GM19463 (cell line): ENCODE results near the gene TSPAN14.
"Not testable (repeated sequence)": the region's sequence is repeated elsewhere in the genome, so short reads cannot be mapped to it uniquely, and the experiment has no call there.

Experiments
- ATAC-seq: cut with Tn5 transposase; IDR thresholded peaks from one replicate; pipeline ENCODE4 v1.9.1; 2021; ENCODE audit warnings: mild to moderate bottlenecking, moderate library complexity; ENCODE audit not compliant: unreplicated experiment

The TSPAN14 gene

DNA sequence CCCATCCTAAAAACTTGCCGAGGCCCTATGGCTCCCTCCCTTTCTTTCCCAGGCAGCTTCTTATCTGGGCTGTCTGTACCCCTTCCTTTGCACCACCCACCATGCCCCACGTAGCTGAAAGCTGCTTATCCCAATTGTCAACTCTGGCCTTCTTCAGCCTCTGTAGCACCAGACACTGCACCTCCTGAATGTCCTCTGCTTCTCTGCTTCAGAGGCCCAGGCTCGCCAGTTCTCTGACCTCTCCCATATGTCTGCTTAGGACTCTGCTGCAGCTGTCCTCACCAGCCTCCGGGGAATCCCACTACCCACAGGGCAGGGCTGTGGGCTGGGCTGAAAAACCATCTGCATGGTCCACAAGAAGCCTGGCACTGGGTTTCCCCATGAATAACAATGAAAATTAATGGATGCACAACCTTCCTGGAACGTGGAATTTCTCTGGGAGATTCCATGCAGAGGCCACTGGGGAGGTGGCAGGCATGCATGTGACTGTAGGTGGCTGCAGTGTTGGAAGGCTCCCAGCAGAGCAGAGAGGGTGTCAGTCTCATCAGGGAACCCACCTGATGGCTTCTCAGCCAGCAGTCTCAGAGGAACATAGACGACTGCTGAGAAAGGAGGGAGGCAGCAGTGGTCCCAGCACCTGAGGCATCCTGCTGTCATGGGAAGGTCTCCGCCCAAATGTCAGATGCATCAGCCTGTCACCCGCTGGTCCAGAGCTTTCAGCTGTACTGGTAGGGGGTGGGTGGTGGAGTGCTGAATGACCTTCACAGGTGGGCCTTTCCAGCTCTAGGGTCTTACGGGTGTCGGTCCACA is 66.8 kb downstream of the TSPAN14 start:
- ATAC-seq: peak; percentile 33

DNA sequence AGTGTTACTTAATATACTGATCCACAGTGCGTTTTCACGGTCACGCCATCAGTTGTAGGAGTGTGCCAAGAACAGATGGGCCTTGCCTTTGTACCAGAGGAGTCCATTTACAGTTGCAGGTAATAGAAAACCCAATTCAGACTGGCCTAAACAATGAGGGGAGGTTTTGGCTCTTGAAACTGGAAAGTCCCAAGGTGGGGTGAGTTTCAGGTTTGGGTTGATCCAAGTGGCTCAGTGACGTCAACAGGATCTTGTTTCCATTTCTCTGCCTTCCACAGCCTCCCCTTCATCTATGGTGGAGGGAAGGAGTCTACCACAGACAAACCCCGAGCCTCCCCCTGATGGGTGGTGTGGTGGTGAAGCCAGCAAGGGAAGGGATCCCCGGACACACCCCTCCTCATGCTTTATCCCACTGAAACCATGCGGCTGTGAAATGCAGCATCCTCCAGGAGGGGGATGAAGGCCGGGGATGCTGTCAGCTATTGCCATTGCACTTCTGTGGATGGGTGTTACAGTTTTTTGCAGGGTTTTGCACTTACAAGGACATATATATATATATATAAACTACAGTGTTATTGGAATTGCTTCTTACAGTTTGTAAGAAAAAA is 68.8 kb downstream of the TSPAN14 start:
- peak; percentile 43 for ATAC-seq

DNA sequence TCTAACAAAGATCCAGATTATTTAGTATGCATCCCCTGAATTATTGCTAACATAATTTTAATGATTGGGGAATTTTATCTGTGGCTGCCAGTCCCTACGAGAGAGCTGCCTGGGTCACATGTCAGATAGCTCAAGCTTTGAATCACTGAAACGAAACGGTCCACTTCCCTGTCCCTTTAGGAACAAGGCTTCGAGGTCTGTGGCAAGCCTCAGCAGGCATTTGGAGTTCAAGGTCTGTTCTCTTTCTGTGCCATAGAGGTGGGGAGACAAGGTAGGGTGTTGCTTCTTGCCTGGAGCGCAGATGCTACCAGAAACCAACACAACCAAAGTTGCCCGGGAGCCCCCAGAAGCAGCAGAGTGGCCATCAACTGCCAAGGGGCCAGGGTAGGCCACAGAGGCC is 69.7 kb downstream of the TSPAN14 start:
- ATAC-seq: no peak

DNA sequence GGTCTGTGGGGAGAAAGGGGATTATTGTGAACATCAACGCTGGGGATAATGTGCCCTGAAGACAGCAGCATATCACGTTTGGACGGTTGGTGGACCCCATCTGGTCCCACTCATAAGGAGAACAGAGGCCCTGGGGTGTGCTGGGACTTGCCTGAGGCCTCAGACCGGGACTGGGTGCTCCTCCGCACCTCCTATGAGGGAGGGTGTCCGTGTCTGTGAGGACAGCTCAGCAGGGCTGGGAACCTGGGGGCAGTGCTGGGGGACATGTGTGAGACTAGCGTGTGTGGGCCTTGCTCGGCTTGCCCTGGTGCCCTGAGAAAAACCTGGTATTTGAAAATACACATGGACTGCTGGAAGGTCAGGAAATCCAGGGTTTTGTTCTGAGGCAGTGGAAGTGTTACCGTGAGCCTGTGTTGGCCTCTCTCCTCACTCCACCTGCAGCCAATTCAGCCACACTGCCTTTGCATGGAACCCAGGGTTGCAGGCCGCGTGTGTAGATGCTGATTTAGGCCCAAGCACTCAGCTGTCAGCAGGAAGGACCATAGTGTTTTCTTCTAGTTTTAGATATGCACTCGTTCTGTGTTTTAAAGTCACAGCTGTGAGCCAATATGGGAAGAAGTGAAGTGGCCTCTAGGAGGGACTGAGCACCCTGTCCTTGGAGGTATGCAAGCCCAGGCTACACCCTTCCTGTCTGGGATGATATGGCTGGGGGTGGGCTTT is 70.2 kb downstream of the TSPAN14 start:
- no peak for ATAC-seq

DNA sequence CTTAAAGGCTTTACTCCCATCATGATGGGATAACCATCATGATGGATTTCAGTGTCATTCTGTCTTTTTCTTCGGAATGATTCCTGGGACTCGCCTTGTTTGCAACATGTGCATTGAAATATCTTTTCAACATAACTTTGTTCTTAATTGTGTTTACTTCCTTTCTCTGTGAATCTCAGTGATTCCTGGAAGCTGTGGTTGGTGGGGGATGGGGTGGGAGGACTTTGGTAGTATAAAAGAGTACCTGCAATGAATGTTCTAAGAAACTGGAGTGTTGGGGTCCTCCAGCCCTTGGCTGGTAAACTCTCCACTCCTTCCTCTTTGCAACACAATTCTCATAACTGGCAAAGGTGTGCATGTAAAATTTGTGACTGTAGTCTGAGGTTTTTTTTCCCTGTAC is 72.1 kb downstream of the TSPAN14 start:
- no peak for ATAC-seq

DNA sequence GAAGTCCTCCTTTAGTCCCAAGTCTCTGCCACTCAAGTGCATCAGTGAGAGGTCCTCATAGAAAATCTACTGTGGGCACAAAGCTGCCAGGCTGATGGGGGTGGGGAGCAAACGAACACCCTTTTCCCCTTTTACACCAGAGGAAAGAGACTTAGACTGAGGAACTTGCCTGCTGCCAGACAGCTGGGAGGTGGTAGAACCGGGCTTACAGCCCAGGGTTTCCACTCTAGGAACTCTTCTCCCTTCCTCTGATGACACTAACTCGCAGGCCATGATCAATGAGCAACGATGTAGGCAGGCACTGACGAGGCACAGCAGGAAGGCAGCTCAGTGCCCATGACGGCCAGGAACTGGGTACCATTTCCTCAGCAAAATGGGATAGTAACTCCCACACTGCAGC is 72.6 kb downstream of the TSPAN14 start:
- ATAC-seq: no peak

DNA sequence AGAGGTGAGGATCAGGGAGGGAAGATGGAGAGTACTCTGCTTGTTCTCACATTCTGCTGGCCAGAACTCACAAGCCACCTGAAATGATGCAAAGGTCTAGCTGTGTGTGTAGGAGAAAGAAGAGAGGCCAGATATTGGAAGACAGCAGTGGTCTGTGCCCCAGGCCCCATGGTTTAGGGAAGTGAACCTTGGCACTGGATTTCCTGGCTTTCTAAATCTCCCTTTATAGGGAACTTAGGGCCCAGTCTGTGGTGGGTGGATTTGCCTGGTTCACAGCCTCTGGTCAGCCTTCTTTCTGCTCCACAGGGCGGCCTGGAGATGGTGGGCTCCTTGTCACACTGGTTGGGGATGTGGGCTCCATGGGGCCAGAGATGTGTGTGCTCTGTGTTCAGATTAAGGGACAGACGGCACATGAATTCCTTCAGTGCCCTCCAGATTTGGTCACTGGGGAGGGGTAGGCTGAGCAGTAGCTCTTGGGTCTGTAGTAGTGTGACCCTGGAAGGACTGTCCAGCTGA is 74.1 kb downstream of the TSPAN14 start:
- no peak for ATAC-seq

DNA sequence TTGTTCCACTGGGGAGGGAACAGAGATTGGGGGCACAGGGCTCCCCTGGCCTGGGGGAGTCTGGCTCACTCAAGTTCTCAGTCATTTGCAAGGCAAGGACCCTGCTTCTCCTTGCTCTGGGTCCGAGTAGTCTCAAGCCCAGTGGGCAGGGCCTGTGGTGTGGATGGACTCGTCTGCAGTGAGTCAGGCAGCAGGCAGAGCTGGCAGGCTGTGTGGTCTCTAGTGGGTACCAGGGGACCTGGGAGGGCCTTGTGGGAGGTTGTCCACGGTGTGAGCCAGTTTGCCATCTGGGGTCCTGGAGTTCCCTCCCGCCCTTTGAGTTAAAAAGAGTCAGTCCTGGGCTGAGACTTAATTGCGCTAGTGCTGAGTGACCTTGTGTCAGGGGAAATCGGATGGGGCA is 74.8 kb downstream of the TSPAN14 start:
- ATAC-seq: no peak

DNA sequence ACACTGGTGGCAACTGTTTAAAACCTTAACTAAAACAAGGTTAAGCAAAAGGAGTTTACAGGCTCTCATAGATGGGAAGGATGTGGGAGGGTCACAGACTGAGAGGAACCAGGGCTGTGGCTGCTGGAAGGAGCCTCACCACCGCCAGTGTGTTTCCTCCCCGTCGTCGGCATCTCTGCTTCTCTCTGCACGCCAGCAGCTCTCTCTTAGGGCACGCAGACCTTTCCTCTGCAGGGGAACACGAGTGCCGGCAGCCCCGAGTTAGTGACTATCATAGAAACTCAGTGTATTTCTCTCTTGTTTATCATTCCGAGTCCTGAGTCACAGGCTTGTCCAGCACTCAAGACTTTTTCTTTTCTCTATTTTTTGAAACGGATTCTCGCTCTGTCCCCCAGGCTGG is 75.5 kb downstream of the TSPAN14 start:
- no peak for ATAC-seq

DNA sequence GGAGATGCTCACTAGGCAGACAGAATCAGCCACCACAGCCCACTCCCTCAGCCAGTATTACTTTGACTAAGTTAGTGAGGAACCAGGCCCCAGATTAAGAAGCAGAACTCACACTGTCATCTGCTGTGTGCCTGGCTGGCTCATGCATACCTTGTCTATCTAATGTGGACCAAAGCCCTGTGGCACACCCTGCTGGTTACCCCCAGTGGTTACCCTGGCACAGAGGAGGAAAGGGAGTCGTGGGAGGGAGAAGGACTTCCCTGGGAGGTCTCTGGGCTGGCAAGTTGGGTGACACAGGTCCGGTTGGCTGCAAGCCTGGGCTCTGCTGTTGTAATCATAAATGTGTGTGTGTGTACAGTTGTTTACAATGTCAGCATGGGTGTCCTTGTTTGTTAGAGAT is 76.1 kb downstream of the TSPAN14 start:
- ATAC-seq: peak; percentile 71

DNA sequence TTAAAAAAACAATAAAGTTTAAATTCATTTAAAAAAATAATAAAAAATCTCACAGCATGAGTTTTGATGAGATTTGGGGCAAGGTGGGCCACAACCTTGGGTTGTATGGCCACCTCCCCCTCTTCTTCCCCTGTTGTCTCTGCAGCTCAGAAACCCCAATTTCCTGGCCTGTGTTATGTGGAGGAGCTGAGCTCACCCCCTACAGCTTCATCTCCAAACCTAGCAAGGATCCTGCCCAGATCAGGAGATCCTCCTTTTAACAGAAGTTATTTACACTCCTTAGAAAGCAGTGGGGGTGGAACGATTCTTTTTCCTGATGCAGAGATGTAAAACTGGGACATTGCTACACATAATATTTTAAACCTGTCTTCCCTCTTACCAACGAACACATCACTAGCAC is 76.7 kb downstream of the TSPAN14 start:
- ATAC-seq: no peak

DNA sequence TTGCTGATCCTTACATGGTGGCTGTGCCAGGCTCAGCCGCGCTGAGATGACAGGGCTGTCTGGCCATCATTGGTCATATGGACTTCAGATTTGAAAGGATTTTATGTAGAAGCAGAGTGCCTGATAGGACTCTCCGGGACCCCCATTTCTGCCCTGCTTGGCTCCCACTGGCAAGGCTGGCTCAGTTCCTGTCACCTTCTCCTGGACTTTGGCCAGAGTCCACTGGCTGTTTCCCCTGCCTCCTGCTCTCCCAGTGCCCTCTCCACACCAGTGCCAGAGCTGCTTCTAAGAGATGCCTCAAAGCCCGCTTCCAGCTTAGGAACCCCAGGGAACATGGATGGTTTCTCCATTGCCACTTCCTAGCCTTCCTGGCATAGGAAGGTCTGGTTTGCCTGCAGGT is 78.5 kb downstream of the TSPAN14 start:
- no peak for ATAC-seq

DNA sequence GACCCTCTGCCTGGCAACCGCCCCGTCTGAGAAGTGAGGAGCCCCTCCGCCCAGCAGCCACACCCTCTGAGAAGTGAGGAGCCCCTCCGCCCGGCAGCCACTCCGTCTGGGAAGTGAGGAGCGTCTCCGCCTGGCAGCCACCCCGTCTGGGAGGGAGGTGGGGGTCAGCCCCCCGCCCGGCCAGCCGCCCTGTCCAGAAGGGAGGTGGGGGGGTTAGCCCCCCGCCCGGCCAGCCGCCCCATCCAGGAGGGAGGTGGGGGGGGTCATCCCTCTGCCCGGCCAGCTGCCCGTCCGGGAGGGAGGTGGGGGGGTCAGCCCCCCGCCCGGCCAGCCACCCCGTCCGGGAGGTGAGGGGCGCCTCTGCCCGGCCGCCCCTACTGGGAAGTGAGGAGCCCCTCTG is 79.9 kb downstream of the TSPAN14 start:
- not testable (repeated sequence) for ATAC-seq

DNA sequence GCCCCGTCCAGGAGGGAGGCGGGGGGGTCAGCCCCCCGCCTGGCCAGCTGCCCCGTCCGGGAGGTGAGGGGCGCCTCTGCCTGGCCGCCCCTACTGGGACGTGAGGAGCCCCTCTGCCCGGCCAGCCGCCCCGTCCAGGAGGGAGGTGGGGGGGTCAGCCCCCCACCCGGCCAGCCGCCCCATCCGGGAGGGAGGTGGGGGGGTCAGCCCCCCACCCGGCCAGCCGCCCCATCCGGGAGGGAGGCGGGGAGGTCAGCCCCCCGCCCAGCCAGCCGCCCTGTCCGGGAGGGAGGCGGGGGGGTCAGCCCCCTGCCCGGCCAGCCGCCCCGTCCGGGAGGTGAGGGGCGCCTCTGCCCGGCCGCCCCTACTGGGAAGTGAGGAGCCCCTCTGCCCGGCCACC is 80.5 kb downstream of the TSPAN14 start:
- not testable (repeated sequence) for ATAC-seq

DNA sequence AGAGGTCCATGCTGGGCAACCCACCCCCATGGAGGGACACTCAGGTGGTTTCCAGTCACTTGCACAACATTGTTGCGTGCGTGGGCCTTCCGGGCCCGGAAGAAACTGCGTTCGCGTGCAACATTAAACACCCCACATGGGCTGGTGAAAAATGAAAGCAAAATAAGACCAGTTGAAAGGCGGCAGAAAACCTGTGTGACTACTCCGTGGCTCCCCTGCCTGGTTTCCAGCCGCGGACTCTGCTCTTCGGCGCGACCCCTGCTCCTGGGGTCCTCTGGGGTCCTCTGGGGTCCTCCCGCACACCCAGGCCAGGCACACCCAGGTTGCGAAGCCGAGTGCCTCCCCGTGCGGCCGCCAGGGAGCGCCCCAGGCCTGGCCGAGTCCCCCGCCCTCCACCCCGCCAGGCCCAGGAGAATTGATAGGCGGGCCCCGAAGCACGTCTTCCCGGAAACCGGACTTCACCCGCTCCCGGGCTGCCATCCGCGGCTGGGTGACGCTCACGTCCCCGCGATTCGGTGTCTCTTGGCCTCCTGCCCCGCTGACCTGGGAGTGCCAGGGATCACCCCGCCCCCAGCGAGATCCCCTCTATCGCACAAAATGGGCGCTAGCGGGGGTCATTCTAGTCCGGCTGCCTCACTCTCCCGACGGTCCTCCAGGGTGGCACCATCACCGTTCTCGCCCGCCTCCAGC is 81.7 kb downstream of the TSPAN14 start:
- ATAC-seq: peak; percentile 77

DNA sequence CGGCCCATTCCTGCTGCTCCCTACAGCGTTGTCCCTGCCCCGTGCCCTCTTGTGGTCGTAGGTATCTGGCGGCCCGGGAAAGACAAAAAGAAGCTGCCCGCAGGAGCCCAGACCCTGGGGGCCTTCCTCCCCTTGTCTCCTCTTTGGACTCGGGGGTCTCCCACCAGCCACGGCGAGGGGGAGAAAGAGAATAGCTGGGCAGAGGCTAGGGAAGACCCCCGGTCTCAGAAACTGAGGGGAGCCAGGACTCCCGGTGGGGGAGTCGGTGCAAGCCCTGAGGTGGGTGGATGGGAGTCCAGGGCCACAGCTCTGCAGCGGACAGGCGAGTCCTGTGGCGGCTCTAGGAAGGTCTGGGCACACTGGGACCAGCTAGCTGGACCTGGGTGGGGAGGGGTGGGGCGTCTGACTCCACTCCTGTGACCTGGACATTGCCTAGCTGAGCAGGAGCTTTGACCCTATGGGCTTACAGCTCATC is 82.3 kb downstream of the TSPAN14 start:
- no peak for ATAC-seq

DNA sequence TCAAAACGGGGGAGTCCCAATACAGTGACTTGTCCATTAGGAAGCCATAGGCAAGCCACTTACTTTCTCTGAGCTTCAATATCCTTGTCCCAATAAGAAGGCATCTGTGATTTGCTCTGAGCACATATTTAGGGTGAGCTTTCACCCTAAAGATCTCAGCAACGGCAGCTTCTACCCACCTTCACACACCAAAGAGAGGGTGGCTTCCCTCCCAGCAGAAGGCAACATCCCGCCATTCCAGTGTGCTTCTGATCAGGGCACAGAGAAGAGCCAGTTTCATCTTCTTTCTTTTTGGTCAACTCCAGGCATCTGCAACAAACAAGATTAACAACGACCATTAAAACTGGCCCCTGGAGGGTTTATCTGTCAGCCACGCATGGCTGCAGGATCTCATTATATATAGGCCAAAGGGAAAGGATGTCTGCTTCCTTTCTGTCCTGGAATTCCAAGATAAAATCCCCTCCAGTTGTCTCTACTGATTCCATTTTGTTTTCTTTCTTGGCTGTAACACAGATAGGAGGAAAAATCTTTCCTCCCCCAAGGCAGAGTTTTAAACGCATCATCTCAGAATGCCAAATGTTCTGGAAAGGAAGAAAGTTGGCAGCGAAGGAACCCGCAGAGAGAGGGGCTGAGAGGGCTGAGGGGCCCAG is 83.1 kb downstream of the TSPAN14 start:
- no peak for ATAC-seq

DNA sequence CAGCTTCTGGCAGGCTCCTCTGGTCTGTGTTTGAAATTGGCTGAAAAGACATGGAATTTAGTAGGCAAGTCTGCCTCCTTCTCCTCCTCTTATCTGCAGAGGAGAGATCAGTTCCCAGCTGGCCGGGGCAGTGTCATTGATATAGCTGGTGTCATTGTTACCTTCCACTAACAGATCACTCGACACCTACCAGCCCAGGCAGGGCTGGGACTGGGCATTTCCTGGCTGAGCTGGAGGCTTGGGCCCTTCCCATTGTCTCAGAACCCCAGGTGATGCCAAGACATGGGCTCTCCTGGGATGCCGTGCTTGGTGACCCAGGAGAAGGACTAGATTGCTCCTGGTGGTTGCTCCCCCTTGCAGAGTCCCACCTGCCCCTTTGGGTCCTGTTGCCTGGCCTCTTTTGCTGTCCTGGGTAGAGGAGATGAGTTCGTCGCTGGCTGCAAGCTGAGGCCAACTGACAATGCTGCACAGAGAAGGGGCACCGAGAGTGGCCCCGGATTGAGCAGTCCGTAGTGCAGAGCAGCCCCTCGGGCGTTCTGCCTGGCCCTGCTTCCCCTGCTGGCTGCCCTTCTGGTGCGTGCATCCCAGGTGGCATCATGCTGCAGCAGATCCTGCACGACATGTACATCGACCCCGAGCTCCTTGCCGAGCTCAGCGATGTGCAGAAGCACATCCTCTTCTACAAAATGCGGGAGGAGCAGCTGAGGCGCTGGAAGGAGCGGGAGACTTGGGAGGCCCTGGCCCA is 83.8 kb downstream of the TSPAN14 start, which contains the start of gene SH2D4B:
TSS of gene SH2D4B (plus strand) at position 167 of the 745 bp plus-strand sequence. CDS start at position 597, 430 bp downstream.
- ATAC-seq: no peak

DNA sequence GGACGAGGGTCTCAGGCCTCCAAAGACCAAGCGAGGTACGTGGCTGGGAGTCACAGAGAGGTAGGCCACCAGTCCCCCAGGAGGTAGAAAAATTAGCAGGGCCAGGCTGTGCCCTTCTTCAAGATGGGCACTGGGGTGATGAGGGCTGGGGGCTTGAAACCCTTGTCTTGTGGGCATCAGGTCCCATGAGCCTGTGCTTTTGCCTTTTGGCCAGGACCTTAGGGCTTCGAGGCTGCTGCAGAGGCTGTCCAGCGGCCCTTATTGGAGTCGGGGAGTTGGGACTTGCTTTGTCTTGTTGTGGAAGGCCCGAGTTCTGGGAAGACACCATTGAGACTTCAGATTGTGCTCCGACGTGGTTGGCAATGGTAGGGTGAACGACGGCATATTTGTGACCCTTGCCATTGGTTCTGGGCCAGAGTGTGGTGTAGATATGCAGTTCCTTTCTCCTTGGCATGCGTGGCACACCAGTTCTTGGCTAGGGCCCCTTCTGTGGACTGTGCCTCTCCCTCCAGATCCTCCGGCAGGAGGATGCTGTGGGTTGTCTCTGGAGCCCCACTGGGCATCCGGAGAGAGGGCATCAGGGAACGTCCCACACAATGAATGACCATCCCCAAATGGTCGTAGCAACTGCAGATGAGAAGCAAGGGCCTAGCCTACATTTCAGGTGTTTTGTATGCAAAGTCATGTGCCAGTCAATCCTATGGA is 84.5 kb downstream of the TSPAN14 start:
- ATAC-seq: no peak
